Fibroblast of skin of scalp (primary cell): ENCODE data around the gene KLHL29.
"Not testable (repeated sequence)": the region's sequence is repeated elsewhere in the genome, so short reads cannot be mapped to it uniquely, and the experiment has no call there.

Experiments
- DNase-seq: peaks from one replicate; pipeline ENCODE4 v3.0.0-alpha.2; 2013

Gene KLHL29

DNA sequence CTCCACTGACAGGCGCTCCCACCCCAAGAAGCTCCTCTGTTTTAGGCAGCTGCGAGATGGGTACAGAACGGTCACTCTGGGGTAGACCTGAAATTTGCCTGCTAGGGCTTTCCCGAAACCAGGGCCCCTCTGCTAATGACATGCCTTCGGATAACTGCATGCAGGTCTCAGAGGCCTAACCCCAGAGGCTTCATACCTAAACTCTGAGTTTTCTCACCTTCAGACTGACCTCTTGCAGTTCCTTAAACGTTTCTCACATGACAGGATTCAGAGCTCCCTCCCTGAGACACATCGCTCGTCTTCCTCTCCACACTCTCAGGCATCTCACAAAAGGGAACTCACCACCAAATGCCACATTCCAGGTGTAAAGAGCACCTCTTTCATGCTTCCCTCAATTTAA is 11.3 kb upstream of the KLHL29 start:
- no peak for DNase-seq

DNA sequence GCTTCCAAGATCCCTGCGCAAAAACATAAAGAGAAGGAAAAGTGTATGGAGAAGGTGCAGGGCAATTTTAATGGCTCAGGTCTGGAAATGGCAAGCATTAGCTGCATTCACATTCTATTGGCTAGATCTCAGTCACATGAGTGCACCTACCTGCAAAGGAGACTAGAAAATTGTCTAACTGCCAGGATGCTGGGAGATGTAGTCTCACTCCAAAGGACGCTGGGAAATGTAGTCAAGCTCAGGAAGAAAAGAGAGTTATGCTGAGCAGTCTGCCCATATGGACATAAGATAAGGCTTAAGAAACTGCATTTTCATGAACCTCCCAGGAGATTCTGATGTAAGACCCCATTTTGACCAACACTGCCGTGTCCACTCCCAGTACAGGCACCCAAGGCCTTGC is 9.5 kb upstream of the KLHL29 start:
- DNase-seq = no peak

DNA sequence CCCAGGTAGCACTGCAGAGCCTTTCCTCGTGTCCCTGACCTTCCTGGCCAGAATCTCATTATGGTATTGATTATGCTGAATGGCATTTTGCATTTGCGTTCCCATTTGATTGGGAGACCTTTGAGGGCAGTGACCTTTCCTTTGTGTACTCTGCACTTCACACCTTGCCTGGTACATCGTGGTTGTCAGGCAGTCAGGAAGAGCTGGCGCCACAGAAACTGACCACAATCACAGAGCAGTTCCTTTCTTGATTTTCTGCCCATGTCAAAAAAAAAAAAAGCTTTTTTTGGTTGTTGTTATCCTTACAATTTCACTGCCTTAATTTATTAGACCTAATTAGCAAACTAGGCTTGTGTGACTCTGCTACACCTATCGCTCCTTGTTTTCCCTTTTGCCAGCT is 8.9 kb upstream of the KLHL29 start:
- no peak for DNase-seq

GRCh38 chr2:23376972-23377371 is 8.0 kb upstream of the KLHL29 start:
- DNase-seq = peak; percentile 33

DNA sequence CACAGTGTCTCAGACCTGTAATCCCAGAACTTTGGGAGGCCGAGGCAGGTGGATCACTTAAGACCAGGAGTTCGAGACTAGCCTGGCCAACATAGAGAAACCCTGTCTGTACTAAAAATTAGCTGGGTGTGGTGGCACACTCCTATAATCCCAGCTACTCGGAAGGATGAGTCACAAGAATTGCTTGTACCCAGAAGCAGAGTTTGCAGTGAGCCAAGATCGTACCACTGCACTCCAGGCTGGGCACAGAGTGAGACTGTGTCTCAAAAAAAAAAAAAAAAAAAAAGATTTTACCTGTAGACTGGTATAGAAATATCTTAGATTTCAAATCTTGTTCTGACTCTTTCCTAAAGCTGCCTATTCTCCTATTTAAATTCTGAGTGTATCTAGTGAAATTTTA is 7.2 kb upstream of the KLHL29 start:
- no peak for DNase-seq

- DNase-seq = no peak
Measured at GRCh38 chr2:23378496-23378895, 6.5 kb upstream of the KLHL29 start.

GRCh38 chr2:23379220-23379695 is 5.7 kb upstream of the KLHL29 start:
- no peak for DNase-seq

- no peak for DNase-seq
Measured at GRCh38 chr2:23380562-23381065, 4.4 kb upstream of the KLHL29 start.

DNA sequence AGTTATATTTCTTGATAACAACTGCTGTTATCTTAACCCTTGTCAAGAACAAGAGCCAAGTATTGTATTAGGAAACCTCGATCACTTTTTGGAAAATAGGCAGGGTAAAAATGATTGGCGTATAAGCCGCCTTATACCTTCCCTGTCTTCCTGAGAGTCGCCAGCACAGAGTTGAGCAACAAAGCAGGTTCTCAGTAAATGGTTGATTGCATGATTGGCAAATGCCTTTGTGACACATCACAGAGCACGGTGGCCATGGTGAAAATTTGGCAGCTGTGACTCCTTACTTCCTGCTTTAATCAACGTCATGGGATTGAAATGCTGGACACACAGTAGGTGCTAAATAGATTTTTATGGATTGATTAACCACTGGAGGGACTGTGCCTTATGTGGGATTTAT is 3.9 kb upstream of the KLHL29 start:
- peak; percentile 77 for DNase-seq

GRCh38 chr2:23381485-23381884 is 3.5 kb upstream of the KLHL29 start:
- DNase-seq = no peak

DNA sequence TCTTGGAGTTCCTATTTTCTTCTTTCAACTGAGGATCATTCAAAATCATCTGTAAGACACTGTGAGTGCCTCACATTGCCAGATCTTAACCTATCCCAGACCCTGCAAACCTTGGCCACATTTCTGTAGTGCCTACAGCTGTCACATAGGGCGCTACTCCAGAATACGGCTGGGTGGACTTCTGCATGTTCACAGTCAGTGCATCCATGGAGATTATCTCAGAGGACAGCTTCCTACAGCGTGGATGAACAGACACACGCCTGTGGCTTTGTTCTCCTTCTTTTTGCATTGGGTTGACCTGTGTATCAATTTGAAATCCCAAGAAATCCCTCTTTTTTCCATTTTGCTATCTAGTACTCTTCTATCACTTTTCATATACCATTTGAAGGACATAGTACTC is 1.9 kb upstream of the KLHL29 start:
- DNase-seq = no peak

GRCh38 chr2:23385351-23385747 is 370 bp downstream of the KLHL29 start:
- peak; percentile 53 for DNase-seq

DNA sequence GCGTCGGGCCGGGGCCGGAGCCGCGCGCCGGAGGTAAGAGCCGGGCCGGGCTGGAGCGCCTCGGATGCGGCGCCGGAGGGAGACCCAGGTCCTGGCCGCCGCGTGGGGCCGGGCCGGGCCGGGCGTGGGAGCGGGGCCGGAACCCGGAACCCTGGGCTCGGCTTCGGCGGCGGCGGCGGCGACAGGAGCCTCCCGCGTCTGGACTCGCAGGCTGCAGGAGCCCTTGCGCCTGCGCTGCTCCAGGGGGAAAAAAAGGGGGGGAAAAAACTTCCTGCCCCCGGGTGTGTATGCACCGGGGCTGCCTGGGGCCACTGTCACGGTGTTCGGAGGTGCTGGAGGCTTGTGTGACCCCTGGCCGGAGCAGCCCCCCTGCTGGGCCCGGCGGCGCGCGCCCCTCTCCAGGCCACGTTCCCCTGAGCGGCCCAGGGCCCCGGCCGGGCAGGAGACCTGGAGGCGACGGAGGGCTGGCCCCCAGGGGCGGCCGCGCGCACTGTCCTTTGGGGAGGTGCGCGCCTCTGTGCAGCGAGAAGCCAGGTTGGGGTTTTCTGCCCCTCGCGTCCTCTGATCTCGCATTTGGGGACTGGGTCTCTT is 864 bp downstream of the KLHL29 start:
- DNase-seq = peak; percentile 29

DNA sequence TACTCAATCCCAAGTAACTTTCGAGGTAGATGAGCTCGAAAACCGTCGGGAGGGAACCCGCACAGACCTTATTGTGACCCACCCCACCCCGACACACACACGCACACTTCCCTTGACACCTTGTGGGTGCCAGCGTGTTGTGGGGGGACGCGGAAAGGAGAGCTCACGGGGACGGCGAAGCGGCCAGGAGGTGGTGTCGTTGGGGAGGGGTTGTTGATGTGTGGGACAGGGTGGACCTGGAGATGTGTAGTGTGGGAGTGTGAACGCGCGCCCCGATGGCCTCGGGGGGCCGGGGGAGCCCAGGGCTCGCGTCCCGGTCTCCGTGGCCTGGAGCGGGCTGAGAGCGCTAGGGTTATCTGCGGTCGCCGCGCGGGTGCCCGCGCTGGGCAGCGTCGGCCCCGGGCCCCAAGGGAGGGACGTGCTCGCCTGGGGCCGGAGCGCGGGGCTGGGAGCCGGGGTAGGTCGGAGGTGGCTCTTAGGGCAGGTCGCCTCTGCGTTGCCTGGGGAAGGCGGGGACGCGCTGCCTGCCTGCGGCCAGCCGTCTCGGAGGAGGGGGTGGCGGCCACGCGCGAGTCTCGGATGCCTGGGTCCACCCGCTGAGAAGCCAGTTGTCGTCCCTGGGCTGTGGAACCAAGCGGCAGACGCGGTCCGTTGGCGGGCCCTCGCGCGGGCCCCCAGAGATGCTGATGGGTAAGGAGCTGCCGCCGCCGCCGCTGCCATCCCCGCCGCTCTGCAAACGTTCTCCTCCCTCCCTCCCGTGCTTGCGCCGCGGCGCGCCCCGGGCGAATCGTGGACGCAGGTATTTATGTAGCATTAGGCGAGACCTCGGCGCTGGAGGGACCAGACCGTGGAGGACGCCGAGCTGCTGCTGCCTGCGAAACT is 1.6 kb downstream of the KLHL29 start:
- no peak for DNase-seq

- DNase-seq = no peak
Measured at GRCh38 chr2:23387221-23387550, 2.2 kb downstream of the KLHL29 start.

DNA sequence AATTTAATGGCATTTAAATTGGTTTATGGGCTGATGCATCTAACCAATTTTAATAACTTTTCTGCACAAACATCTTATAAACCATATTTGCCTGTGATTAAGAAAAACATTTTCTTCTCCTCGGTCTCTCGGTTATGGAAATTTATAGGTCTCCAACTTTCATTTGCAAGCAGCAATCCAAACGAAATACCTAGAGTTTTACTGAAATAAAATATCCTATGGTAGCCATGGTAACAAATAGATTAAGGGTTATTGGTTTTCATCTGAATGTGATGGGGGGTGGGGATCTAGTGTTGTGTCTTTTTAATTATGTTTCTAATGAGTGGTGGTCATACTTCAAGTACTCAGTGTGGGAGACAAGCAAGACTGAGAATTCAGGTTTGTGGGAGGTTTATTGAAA is 2.9 kb downstream of the KLHL29 start:
- DNase-seq = no peak

DNA sequence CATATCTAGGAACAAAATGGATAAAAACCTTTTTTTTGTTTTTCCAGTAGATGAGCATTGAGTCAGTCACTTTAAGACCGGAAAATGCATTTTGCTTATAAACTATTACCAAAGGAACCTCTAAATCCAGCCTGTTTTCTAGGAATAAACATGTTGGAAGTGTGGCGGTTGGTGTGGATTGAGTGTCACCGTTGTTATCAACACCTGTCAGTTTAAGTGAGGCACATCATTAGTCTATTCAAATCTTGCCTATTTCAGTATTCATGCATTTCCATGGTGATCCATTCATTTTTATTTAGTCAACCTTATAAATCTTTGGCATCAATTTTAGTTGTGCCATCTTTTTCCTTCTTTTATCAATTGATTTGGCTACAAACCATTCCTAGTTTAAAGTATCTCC is 3.3 kb downstream of the KLHL29 start:
- no peak for DNase-seq

- DNase-seq = no peak
Measured at GRCh38 chr2:23388756-23389514, 4.0 kb downstream of the KLHL29 start.

DNA sequence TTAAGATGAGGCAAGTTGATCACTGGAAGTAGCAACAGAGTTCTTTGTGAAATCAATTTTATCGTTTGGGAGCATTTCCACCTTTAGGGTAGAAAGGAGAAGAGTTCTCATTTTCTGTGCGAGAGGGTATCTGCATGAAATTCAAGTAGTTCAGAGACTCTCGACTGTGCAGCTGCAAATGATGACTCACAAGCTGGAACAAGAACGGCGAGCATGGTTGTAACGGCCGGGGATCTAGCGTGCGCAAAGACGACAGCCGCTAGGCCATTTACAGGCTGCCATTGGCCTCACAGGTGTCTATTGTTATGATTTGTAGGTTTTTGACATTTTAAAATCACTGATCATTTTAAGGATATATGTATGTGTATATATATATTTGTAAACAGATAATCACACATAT is 5.2 kb downstream of the KLHL29 start:
- DNase-seq = no peak

GRCh38 chr2:23391237-23391736 is 6.3 kb downstream of the KLHL29 start:
- DNase-seq = not testable (repeated sequence)

- DNase-seq = no peak
Measured at GRCh38 chr2:23393722-23394121, 8.7 kb downstream of the KLHL29 start.

- no peak for DNase-seq
Measured at GRCh38 chr2:23394700-23395099, 9.7 kb downstream of the KLHL29 start.

- no peak for DNase-seq
Measured at GRCh38 chr2:23397478-23397877, 12.5 kb downstream of the KLHL29 start.
